ENCODE measurements around the gene COG3.

COG3 gene

GRCh38 chr13:45448965-45449559, 15.7 kb upstream of the COG3 start:
- DNase-seq = no peak

- DNase-seq = no peak
Measured at GRCh38 chr13:45451282-45451681, 13.5 kb upstream of the COG3 start.

- DNase-seq = no peak
Measured at GRCh38 chr13:45454204-45454603, 10.5 kb upstream of the COG3 start.

- DNase-seq = no peak
Measured at GRCh38 chr13:45456196-45456972, 8.4 kb upstream of the COG3 start.

- no peak for DNase-seq
Measured at GRCh38 chr13:45464141-45464686, 525 bp upstream of the COG3 start.

GRCh38 chr13:45466359-45466758, 1.6 kb downstream of the COG3 start:
- no peak for DNase-seq

- DNase-seq = no peak
Measured at GRCh38 chr13:45468635-45469034, 3.9 kb downstream of the COG3 start.

GRCh38 chr13:45472171-45472705, 7.5 kb downstream of the COG3 start:
- no peak for DNase-seq

GRCh38 chr13:45473627-45474026, 8.9 kb downstream of the COG3 start:
- DNase-seq = no peak

- DNase-seq = no peak
Measured at GRCh38 chr13:45474584-45475454, 10.1 kb downstream of the COG3 start.

GRCh38 chr13:45479661-45480060, 14.9 kb downstream of the COG3 start:
- no peak for DNase-seq

- no peak for DNase-seq
Measured at GRCh38 chr13:45481688-45482087, 16.9 kb downstream of the COG3 start.

GRCh38 chr13:45482571-45483173, 17.9 kb downstream of the COG3 start:
- DNase-seq = no peak

GRCh38 chr13:45487604-45488003, 22.9 kb downstream of the COG3 start:
- DNase-seq = no peak

- DNase-seq = no peak
Measured at GRCh38 chr13:45490068-45490467, 25.3 kb downstream of the COG3 start.

- no peak for DNase-seq
Measured at GRCh38 chr13:45492538-45492937, 27.8 kb downstream of the COG3 start.

GRCh38 chr13:45496942-45497341, 32.2 kb downstream of the COG3 start:
- DNase-seq = no peak

- no peak for DNase-seq
Measured at GRCh38 chr13:45500492-45501174, 35.9 kb downstream of the COG3 start.

GRCh38 chr13:45501175-45501526, 36.4 kb downstream of the COG3 start:
- no peak for DNase-seq

GRCh38 chr13:45503658-45504057, 38.9 kb downstream of the COG3 start:
- no peak for DNase-seq

GRCh38 chr13:45506811-45507210, 42.1 kb downstream of the COG3 start:
- no peak for DNase-seq

- DNase-seq = no peak
Measured at GRCh38 chr13:45508776-45509175, 44.0 kb downstream of the COG3 start.

All from activated effector memory CD4-positive, alpha-beta T cell treated with Interleukin-2 at 50 U/mL for 16 hours (primary cell).